WTC11 (cell line): Measurements from ENCODE around the gene PAPOLA. TPM values are rescaled to one million over a fixed set of nuclear protein-coding genes. Genes with fewer than 3 reads are reported as not detected.

ENCODE experiments used
- ATAC-seq: fragments of 200-7000 bp; cut with Tn5 transposase; 2 replicates; pipeline ENCODE4 v1.10.0; 2021; ENCODE audit warnings: mild to moderate bottlenecking, moderate library complexity
- CTCF ChIA-PET: fragments of 300-600 bp; sonication (Branson Sonifier 250); formaldehyde crosslinking; loops from one replicate; lab custom pipeline; 2021; ENCODE audit warnings: antibody characterized with exemption; lab: Charles Lee
- POLR2A ChIA-PET: fragments of 350-600 bp; sonication (Branson Sonifier 250); formaldehyde crosslinking; loops from one replicate; lab custom pipeline; 2021; ENCODE audit warnings: antibody characterized with exemption; lab: Charles Lee
- DNase-seq: peaks from one replicate; pipeline ENCODE4 v3.0.0; 2021; ENCODE audit warnings: low spot score
- H3K27ac Mint-ChIP-seq: 2 replicates; pipeline ENCODE4 v1.8.0; 2021; ENCODE audit warnings: mixed read lengths
- H3K27me3 Mint-ChIP-seq: 2 replicates; pipeline ENCODE4 v1.8.0; 2021; ENCODE audit warnings: low read depth, mild to moderate bottlenecking, moderate library complexity, mixed read lengths
- H3K36me3 Mint-ChIP-seq: 2 replicates; pipeline ENCODE4 v1.8.0; 2021; ENCODE audit warnings: mixed read lengths
- H3K4me1 Mint-ChIP-seq: 2 replicates; pipeline ENCODE4 v1.8.0; 2022; ENCODE audit warnings: mixed read lengths
- H3K4me3 Mint-ChIP-seq: 2 replicates; pipeline ENCODE4 v1.8.0; 2021; ENCODE audit warnings: mild to moderate bottlenecking, moderate library complexity, mixed read lengths
- H3K9me3 Mint-ChIP-seq: 2 replicates; pipeline ENCODE4 v1.8.0; 2021; ENCODE audit warnings: mixed read lengths
- CBFB ChIP-seq: sonication (generic); formaldehyde crosslinking; IDR thresholded peaks from 2 replicates; pipeline ENCODE4 v1.8.1; 2022; ENCODE audit warnings: mild to moderate bottlenecking, low read depth, missing genetic modification reagents
- FOXK1 ChIP-seq: sonication (generic); formaldehyde crosslinking; IDR thresholded peaks from 2 replicates; pipeline ENCODE4 v1.8.0; 2022; ENCODE audit warnings: mild to moderate bottlenecking, moderate library complexity, missing genetic modification reagents
- NFYB ChIP-seq: sonication (generic); formaldehyde crosslinking; conservative IDR thresholded peaks from 2 replicates; pipeline ENCODE4 v1.8.0; 2022; ENCODE audit warnings: low read depth, missing genetic modification reagents
- SOX15 ChIP-seq: fragments of 250-450 bp; sonication (Bioruptor Pico); IDR thresholded peaks from 2 replicates; pipeline ENCODE4 v1.9.0; 2021; ENCODE audit warnings: mild to moderate bottlenecking
- ZNF416 ChIP-seq: fragments of 250-450 bp; sonication (Bioruptor Pico); IDR thresholded peaks from 2 replicates; pipeline ENCODE4 v1.9.0; 2021; ENCODE audit warnings: mild to moderate bottlenecking, inconsistent platforms
- total RNA-seq: library from RNA; stranded (reverse); gene quantifications from 3 replicates; pipeline ENCODE4 v1.2.3, GENCODE V29; 2021
- TF ChIP-seq, protein P1 (sequence below): fragments of 250-450 bp; sonication (Bioruptor Pico); IDR thresholded peaks from 2 replicates; pipeline ENCODE4 v1.9.0; 2021; ENCODE audit warnings: mild to moderate bottlenecking
- TF ChIP-seq, protein P2 (sequence below): sonication (generic); formaldehyde crosslinking; IDR thresholded peaks from 2 replicates; pipeline ENCODE4 v1.8.0; 2022; ENCODE audit warnings: missing genetic modification reagents
- TF ChIP-seq, protein P3 (sequence below): sonication (generic); formaldehyde crosslinking; IDR thresholded peaks from 2 replicates; pipeline ENCODE4 v1.8.0; 2022; ENCODE audit warnings: mild to moderate bottlenecking, missing genetic modification reagents
- TF ChIP-seq, protein P4 (sequence below): sonication (generic); formaldehyde crosslinking; IDR thresholded peaks from 2 replicates; pipeline ENCODE4 v1.8.1; 2022; ENCODE audit warnings: mild to moderate bottlenecking, moderate library complexity, missing genetic modification reagents
- TF ChIP-seq, protein P5 (sequence below): sonication (generic); formaldehyde crosslinking; IDR thresholded peaks from 2 replicates; pipeline ENCODE4 v1.8.1; 2023; ENCODE audit warnings: mild to moderate bottlenecking, moderate library complexity, missing genetic modification reagents
- TF ChIP-seq, protein P6 (sequence below): sonication (generic); formaldehyde crosslinking; IDR thresholded peaks from 2 replicates; pipeline ENCODE4 v1.8.0; 2023; ENCODE audit warnings: mild to moderate bottlenecking, missing genetic modification reagents
- TF ChIP-seq, protein P7 (sequence below): sonication (generic); formaldehyde crosslinking; conservative IDR thresholded peaks from 2 replicates; pipeline ENCODE4 v1.8.1; 2022; ENCODE audit warnings: mild to moderate bottlenecking, missing genetic modification reagents
- TF ChIP-seq, protein P8 (sequence below): fragments of 250-450 bp; sonication (Bioruptor Pico); IDR thresholded peaks from 2 replicates; pipeline ENCODE4 v1.9.0; 2021; ENCODE audit warnings: mild to moderate bottlenecking
- TF ChIP-seq, protein P9 (sequence below): sonication (generic); formaldehyde crosslinking; IDR thresholded peaks from 2 replicates; pipeline ENCODE4 v1.8.1; 2023; ENCODE audit warnings: mild to moderate bottlenecking, missing genetic modification reagents, moderate library complexity

PAPOLA gene
- total RNA-seq, 1 experiment from 2014 or later = 210 TPM

DNA sequence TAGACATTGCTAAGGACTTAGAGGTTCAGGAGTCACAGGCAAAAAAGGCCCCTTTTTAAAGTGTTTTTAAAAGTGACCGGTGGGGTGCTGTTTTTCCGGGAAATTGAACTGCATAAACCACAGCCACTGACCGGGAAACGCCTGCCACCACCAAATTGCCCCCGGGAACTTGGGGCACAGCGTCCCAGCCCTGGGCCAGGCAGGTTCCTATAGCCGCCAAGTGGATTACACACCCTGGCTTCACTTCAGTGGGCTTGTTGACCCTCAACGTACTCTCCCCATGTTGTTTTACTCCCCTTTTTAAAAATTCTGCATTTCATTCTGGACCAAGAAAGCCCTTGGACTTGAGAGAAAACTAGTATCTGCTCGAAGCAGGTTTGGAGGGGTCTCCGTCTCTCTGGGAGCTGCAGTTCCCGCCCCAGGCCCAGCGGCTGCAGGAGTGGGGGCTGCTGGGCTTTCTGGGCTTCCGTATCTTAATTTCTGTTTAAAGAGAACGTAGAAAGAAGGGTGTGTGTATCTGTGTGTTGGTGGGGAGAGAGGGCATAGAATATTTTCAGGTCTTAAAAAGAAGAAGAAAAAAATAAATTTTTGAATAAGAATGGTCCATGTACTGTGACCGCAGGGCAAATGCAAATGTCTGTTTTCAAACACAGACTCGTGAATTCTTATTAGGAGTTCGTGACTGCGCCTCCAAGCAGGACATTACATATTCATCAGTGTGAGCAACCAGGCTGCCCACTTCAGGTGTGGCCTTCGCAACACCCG lies 82.9 kb downstream of the PAPOLA start (continued):
- TF ChIP-seq, protein P1, sequence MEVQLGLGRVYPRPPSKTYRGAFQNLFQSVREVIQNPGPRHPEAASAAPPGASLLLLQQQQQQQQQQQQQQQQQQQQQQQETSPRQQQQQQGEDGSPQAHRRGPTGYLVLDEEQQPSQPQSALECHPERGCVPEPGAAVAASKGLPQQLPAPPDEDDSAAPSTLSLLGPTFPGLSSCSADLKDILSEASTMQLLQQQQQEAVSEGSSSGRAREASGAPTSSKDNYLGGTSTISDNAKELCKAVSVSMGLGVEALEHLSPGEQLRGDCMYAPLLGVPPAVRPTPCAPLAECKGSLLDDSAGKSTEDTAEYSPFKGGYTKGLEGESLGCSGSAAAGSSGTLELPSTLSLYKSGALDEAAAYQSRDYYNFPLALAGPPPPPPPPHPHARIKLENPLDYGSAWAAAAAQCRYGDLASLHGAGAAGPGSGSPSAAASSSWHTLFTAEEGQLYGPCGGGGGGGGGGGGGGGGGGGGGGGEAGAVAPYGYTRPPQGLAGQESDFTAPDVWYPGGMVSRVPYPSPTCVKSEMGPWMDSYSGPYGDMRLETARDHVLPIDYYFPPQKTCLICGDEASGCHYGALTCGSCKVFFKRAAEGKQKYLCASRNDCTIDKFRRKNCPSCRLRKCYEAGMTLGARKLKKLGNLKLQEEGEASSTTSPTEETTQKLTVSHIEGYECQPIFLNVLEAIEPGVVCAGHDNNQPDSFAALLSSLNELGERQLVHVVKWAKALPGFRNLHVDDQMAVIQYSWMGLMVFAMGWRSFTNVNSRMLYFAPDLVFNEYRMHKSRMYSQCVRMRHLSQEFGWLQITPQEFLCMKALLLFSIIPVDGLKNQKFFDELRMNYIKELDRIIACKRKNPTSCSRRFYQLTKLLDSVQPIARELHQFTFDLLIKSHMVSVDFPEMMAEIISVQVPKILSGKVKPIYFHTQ (CRISPR knock-in tag) = no peak
- TF ChIP-seq, protein P2, sequence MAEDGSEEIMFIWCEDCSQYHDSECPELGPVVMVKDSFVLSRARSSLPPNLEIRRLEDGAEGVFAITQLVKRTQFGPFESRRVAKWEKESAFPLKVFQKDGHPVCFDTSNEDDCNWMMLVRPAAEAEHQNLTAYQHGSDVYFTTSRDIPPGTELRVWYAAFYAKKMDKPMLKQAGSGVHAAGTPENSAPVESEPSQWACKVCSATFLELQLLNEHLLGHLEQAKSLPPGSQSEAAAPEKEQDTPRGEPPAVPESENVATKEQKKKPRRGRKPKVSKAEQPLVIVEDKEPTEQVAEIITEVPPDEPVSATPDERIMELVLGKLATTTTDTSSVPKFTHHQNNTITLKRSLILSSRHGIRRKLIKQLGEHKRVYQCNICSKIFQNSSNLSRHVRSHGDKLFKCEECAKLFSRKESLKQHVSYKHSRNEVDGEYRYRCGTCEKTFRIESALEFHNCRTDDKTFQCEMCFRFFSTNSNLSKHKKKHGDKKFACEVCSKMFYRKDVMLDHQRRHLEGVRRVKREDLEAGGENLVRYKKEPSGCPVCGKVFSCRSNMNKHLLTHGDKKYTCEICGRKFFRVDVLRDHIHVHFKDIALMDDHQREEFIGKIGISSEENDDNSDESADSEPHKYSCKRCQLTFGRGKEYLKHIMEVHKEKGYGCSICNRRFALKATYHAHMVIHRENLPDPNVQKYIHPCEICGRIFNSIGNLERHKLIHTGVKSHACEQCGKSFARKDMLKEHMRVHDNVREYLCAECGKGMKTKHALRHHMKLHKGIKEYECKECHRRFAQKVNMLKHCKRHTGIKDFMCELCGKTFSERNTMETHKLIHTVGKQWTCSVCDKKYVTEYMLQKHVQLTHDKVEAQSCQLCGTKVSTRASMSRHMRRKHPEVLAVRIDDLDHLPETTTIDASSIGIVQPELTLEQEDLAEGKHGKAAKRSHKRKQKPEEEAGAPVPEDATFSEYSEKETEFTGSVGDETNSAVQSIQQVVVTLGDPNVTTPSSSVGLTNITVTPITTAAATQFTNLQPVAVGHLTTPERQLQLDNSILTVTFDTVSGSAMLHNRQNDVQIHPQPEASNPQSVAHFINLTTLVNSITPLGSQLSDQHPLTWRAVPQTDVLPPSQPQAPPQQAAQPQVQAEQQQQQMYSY (CRISPR knock-in tag) = no peak
- TF ChIP-seq CBFB (CRISPR knock-in tag) = no peak
- no peak for TF ChIP-seq SOX15 (CRISPR knock-in tag)
- TF ChIP-seq, protein P3, sequence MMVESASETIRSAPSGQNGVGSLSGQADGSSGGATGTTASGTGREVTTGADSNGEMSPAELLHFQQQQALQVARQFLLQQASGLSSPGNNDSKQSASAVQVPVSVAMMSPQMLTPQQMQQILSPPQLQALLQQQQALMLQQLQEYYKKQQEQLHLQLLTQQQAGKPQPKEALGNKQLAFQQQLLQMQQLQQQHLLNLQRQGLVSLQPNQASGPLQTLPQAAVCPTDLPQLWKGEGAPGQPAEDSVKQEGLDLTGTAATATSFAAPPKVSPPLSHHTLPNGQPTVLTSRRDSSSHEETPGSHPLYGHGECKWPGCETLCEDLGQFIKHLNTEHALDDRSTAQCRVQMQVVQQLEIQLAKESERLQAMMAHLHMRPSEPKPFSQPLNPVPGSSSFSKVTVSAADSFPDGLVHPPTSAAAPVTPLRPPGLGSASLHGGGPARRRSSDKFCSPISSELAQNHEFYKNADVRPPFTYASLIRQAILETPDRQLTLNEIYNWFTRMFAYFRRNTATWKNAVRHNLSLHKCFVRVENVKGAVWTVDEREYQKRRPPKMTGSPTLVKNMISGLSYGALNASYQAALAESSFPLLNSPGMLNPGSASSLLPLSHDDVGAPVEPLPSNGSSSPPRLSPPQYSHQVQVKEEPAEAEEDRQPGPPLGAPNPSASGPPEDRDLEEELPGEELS (CRISPR knock-in tag) = no peak
- TF ChIP-seq, protein P4, sequence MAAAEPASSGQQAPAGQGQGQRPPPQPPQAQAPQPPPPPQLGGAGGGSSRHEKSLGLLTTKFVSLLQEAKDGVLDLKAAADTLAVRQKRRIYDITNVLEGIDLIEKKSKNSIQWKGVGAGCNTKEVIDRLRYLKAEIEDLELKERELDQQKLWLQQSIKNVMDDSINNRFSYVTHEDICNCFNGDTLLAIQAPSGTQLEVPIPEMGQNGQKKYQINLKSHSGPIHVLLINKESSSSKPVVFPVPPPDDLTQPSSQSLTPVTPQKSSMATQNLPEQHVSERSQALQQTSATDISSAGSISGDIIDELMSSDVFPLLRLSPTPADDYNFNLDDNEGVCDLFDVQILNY (CRISPR knock-in tag) = no peak
- TF ChIP-seq, protein P5, sequence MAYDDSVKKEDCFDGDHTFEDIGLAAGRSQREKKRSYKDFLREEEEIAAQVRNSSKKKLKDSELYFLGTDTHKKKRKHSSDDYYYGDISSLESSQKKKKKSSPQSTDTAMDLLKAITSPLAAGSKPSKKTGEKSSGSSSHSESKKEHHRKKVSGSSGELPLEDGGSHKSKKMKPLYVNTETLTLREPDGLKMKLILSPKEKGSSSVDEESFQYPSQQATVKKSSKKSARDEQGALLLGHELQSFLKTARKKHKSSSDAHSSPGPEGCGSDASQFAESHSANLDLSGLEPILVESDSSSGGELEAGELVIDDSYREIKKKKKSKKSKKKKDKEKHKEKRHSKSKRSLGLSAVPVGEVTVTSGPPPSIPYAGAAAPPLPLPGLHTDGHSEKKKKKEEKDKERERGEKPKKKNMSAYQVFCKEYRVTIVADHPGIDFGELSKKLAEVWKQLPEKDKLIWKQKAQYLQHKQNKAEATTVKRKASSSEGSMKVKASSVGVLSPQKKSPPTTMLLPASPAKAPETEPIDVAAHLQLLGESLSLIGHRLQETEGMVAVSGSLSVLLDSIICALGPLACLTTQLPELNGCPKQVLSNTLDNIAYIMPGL (CRISPR knock-in tag) = no peak
- TF ChIP-seq NFYB (CRISPR knock-in tag) = no peak
- TF ChIP-seq ZNF416 (CRISPR knock-in tag) = no peak
- TF ChIP-seq, protein P6, sequence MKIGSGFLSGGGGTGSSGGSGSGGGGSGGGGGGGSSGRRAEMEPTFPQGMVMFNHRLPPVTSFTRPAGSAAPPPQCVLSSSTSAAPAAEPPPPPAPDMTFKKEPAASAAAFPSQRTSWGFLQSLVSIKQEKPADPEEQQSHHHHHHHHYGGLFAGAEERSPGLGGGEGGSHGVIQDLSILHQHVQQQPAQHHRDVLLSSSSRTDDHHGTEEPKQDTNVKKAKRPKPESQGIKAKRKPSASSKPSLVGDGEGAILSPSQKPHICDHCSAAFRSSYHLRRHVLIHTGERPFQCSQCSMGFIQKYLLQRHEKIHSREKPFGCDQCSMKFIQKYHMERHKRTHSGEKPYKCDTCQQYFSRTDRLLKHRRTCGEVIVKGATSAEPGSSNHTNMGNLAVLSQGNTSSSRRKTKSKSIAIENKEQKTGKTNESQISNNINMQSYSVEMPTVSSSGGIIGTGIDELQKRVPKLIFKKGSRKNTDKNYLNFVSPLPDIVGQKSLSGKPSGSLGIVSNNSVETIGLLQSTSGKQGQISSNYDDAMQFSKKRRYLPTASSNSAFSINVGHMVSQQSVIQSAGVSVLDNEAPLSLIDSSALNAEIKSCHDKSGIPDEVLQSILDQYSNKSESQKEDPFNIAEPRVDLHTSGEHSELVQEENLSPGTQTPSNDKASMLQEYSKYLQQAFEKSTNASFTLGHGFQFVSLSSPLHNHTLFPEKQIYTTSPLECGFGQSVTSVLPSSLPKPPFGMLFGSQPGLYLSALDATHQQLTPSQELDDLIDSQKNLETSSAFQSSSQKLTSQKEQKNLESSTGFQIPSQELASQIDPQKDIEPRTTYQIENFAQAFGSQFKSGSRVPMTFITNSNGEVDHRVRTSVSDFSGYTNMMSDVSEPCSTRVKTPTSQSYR = no peak
- TF ChIP-seq, all 79 proteins: peak for 0

DNA sequence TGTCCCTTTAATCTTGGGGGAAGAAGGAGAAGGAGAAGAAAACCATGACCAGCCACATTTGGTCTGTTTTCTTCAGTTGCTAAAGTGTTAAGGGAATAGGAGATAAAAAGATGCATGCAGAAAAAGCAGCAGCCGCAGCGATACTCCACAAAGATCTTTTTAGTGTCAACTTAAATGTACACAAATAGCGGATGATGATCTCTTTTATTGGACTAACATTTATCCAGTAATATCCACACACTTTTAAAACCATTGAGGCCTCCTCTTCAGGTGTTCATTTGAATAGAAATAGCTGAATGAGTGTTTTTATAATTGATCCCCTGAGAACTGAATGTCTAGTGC lies 83.5 kb downstream of the PAPOLA start:
- Mint-ChIP-seq H3K36me3 (no peaks in the 10 kb centered on the region), H3K9me3 (no peaks in the 10 kb centered on the region), H3K4me1 (peaks cover 47% of the 10 kb centered on the region), H3K4me3 (no peak overlapping the region), H3K27ac (no peak overlapping the region), H3K27me3 (no peaks in the 10 kb centered on the region)
- ChIA-PET CTCF (interaction anchor here (5.1 to 6.5 kb wide), 1 partner anchor 155 kb away, joined by 35 to 57 read pairs; no protein-coding TSS in a partner anchor), POLR2A (no interaction called here)
- TF ChIP-seq, protein P7, sequence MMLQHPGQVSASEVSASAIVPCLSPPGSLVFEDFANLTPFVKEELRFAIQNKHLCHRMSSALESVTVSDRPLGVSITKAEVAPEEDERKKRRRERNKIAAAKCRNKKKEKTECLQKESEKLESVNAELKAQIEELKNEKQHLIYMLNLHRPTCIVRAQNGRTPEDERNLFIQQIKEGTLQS = no peak
- TF ChIP-seq FOXK1 (CRISPR knock-in tag) = no peak
- TF ChIP-seq, protein P8, sequence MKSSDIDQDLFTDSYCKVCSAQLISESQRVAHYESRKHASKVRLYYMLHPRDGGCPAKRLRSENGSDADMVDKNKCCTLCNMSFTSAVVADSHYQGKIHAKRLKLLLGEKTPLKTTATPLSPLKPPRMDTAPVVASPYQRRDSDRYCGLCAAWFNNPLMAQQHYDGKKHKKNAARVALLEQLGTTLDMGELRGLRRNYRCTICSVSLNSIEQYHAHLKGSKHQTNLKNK (CRISPR knock-in tag) = no peak
- TF ChIP-seq, protein P9, sequence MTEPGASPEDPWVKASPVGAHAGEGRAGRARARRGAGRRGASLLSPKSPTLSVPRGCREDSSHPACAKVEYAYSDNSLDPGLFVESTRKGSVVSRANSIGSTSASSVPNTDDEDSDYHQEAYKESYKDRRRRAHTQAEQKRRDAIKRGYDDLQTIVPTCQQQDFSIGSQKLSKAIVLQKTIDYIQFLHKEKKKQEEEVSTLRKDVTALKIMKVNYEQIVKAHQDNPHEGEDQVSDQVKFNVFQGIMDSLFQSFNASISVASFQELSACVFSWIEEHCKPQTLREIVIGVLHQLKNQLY (CRISPR knock-in tag) = no peak
- DNase-seq = no peak
- ATAC-seq = no peak
